Gastroesophageal sphincter (tissue), 4 donors: ENCODE data around the gene WDCP. TPM values are rescaled to one million over a fixed set of nuclear protein-coding genes. Genes with fewer than 3 reads are reported as not detected.

Experiments used
- ATAC-seq: fragments of 150-250 bp; one replicate; pipeline ENCODE4 v1.9.1; 2016; ENCODE audit warnings: mild to moderate bottlenecking, moderate library complexity
- H3K27ac ChIP-seq, 4 donors: fragments of 200-600 bp; sonication (generic) in 3 of 4; 1 replicate in 3 of 4; 2 replicates in 1 of 4; pipeline ENCODE4 v1.5.1; 2016 to 2019
- H3K27me3 ChIP-seq: fragments of 200-600 bp; sonication (generic); one replicate; pipeline ENCODE4 v1.5.1; 2019
- H3K36me3 ChIP-seq, 2 donors: fragments of 200-600 bp; sonication (generic); one replicate each; pipeline ENCODE4 v1.5.1; 2019; ENCODE audit warnings: control low read depth in 1 of 2
- H3K4me1 ChIP-seq, 3 donors: fragments of 200-600 bp; sonication (generic); 1 replicate in 2 of 3; 2 replicates in 1 of 3; pipeline ENCODE4 v1.5.1; 2016 to 2019; ENCODE audit warnings: control low read depth in 2 of 3
- H3K4me3 ChIP-seq, 2 donors: fragments of 200-600 bp; sonication (generic); one replicate each; pipeline ENCODE4 v1.5.1; 2019; ENCODE audit warnings: mild to moderate bottlenecking in 1 of 2, moderate library complexity in 1 of 2
- H3K9me3 ChIP-seq, 3 donors: fragments of 200-600 bp; sonication (generic); one replicate each; pipeline ENCODE4 v1.5.1; 2017 to 2019; ENCODE audit warnings: control low read depth in 2 of 3
- CTCF ChIP-seq, 4 experiments: fragments of 200-600 bp in 2 of 4; fragments of 450-650 bp in 2 of 4; sonication (generic) in 1 of 4; IDR thresholded peaks; one replicate each; pipeline ENCODE4 v1.5.1; 2017 to 2019; ENCODE audit warnings: antibody characterized with exemption in 4 of 4, mild to moderate bottlenecking in 2 of 4, moderate library complexity in 2 of 4
- EP300 ChIP-seq: sonication (generic); formaldehyde crosslinking; IDR thresholded peaks from one replicate; pipeline ENCODE4 v1.6.1; 2017; ENCODE audit warnings: antibody characterized with exemption, mild to moderate bottlenecking
- POLR2A ChIP-seq, 2 donors: fragments of 450-650 bp; IDR thresholded peaks; one replicate each; pipeline ENCODE4 v1.6.1; 2017; ENCODE audit warnings: antibody characterized with exemption in 2 of 2, mild to moderate bottlenecking in 2 of 2, moderate library complexity in 1 of 2
- POLR2AphosphoS5 ChIP-seq: sonication (generic); formaldehyde crosslinking; IDR thresholded peaks from one replicate; pipeline ENCODE4 v1.6.1; 2017; ENCODE audit warnings: antibody characterized with exemption
- WGBS, 2 donors: methylation state at CpG; one replicate each; pipeline ENCODE4 v1.1.5; 2018; ENCODE audit warnings: low coverage in 1 of 2; 5-methylcytosine and 5-hydroxymethylcytosine counted together
- total RNA-seq, 4 donors: library from RNA; depleted of rRNA; stranded (reverse); fragments of >200 nt; gene quantifications; one replicate each; pipeline ENCODE4 v1.1.0, GENCODE V29; 2016

The WDCP gene
- total RNA-seq, 4 donors from 2014 or later, result 5.9 to 7.3 (median 6.4) TPM

GRCh38 chr2:24080701-24081100 is 33.5 kb upstream of the WDCP start:
- no peak overlapping the region for H3K27ac ChIP-seq
- no peaks in the 10 kb centered on the region for H3K9me3 ChIP-seq
- peaks cover 0 to 39% (median 18%) of the 10 kb centered on the region in 3 donors for H3K4me1 ChIP-seq
- H3K27me3 ChIP-seq, result no peaks in the 10 kb centered on the region
- peaks cover 0 to 44% of the 10 kb centered on the region in 2 donors for H3K36me3 ChIP-seq
- no peak for ATAC-seq
- WGBS, 2 donors, result 38 to 40% methylated on average over 2 of the region's 2 CpGs
- TF ChIP-seq POLR2A (IDR thresholded peaks at IDR 0.05) (no peak), POLR2AphosphoS5 (no peak), EP300 (no peak)
- H3K4me3 ChIP-seq, result no peak overlapping the region

- Histone ChIP-seq H3K36me3 (peaks cover 0 to 61% of the 10 kb centered on the region in 2 donors), H3K9me3 (no peaks in the 10 kb centered on the region), H3K27ac (peak overlapping the region; percentile 52 to 99 (median 94)), H3K27me3 (no peaks in the 10 kb centered on the region), H3K4me1 (peaks cover 0 to 39% (median 13%) of the 10 kb centered on the region in 3 donors), H3K4me3 (peak overlapping the region; percentile 84 to 86)
- TF ChIP-seq CTCF (IDR thresholded peaks at IDR 0.05), result no peak
- no peak for TF ChIP-seq POLR2AphosphoS5
- no peak for ATAC-seq
- 65 to 87% methylated on average over 2 of the region's 2 CpGs for WGBS, 2 donors
These were observed 30.7 kb upstream of the WDCP start for GRCh38 chr2:24077879-24078278.

GRCh38 chr2:24077535-24077877 is 30.3 kb upstream of the WDCP start:
- Histone ChIP-seq H3K9me3 (no peaks in the 10 kb centered on the region), H3K27ac (peak overlapping the region; percentile 52 to 99 (median 94)), H3K27me3 (no peaks in the 10 kb centered on the region), H3K4me3 (peak overlapping the region; percentile 84 to 86), H3K4me1 (peaks cover 0 to 36% (median 13%) of the 10 kb centered on the region in 3 donors), H3K36me3 (peaks cover 0 to 61% of the 10 kb centered on the region in 2 donors)
- ATAC-seq, result no peak
- no peak for TF ChIP-seq EP300
- TF ChIP-seq POLR2A (IDR thresholded peaks at IDR 0.05), result no peak
- no peak for TF ChIP-seq POLR2AphosphoS5
- TF ChIP-seq CTCF (IDR thresholded peaks at IDR 0.05), result no peak
- WGBS, 2 donors, result 7 to 14% methylated on average over 2 to 9 of the region's 9 CpGs

GRCh38 chr2:24076849-24077534 is 29.8 kb upstream of the WDCP start:
- Histone ChIP-seq H3K9me3 (no peaks in the 10 kb centered on the region), H3K27ac (peak overlapping the region; percentile 52 to 99 (median 94)), H3K4me3 (peak overlapping the region; percentile 84 to 86), H3K27me3 (no peaks in the 10 kb centered on the region), H3K4me1 (peaks cover 0 to 36% (median 13%) of the 10 kb centered on the region in 3 donors), H3K36me3 (peaks cover 0 to 61% of the 10 kb centered on the region in 2 donors)
- ATAC-seq, result peak; percentile 0
- TF ChIP-seq EP300 (no peak), POLR2AphosphoS5 (no peak), CTCF (IDR thresholded peaks at IDR 0.05) (no peak), POLR2A (IDR thresholded peaks at IDR 0.05) (no peak)
- WGBS, 2 donors, result 4% methylated on average over 14 to 24 of the region's 41 CpGs

GRCh38 chr2:24075915-24076848 is 29.0 kb upstream of the WDCP start, which contains the start of gene SF3B6:
SF3B6 (minus strand) TSS chr2:24076326; CDS start chr2:24076229, 97 bp downstream.
- Histone ChIP-seq H3K9me3 (no peaks in the 10 kb centered on the region), H3K4me1 (peaks cover 0 to 36% (median 13%) of the 10 kb centered on the region in 3 donors), H3K27ac (peak within 1 kb of the TSS; percentile 52 to 99 (median 94)), H3K36me3 (peaks cover 0 to 61% of the 10 kb centered on the region in 2 donors), H3K27me3 (no peaks in the 10 kb centered on the region), H3K4me3 (peak within 1 kb of the TSS; percentile 84 to 86)
- ATAC-seq, result peak; percentile 97
- 0 to 4% methylated on average over 15 to 18 of the region's 64 CpGs for WGBS, 2 donors
- TF ChIP-seq POLR2A (IDR thresholded peaks at IDR 0.05) (peak; percentile 41 to 48), EP300 (no peak), POLR2AphosphoS5 (peak; percentile 85), CTCF (IDR thresholded peaks at IDR 0.05) (peak in 1 of 4 experiments; percentile 4)
